Measurements from ENCODE around the gene DOCK8. TPM values are rescaled to one million over a fixed set of nuclear protein-coding genes. Genes with fewer than 3 reads are reported as not detected.

DOCK8 gene
- total RNA-seq, 3 donors from 2014 or later: 18.4 to 34.1 (median 20.8) TPM

GRCh38 chr9:278651-279050 lies 64.0 kb downstream of the DOCK8 start:
- Histone ChIP-seq H3K4me3 (no peak overlapping the region), H3K27me3 (no peaks in the 10 kb centered on the region), H3K4me1 (no peaks in the 10 kb centered on the region), H3K27ac (no peak overlapping the region), H3K9me3 (no peaks in the 10 kb centered on the region), H3K36me3 (no peaks in the 10 kb centered on the region)
- TF ChIP-seq POLR2AphosphoS5 (IDR thresholded peaks at IDR 0.05) (no peak), CTCF (IDR thresholded peaks at IDR 0.05) (no peak), POLR2A (IDR thresholded peaks at IDR 0.05) (no peak)
- no peak for DNase-seq (ENCODE audit: low spot score in 2 of 2)
- intact Hi-C loops (cut with DNase I; ENCODE audit: low total_unique reads): no loop called here

GRCh38 chr9:279674-280073 lies 65.0 kb downstream of the DOCK8 start:
- no peak for DNase-seq (ENCODE audit: low spot score in 2 of 2)
- no peak for TF ChIP-seq POLR2A (IDR thresholded peaks at IDR 0.05)
- no peak for TF ChIP-seq CTCF (IDR thresholded peaks at IDR 0.05)
- no peak for TF ChIP-seq POLR2AphosphoS5 (IDR thresholded peaks at IDR 0.05)
- intact Hi-C loops (cut with DNase I; ENCODE audit: low total_unique reads): no loop called here
- Histone ChIP-seq H3K4me3 (no peak overlapping the region), H3K27ac (no peak overlapping the region), H3K27me3 (no peaks in the 10 kb centered on the region), H3K4me1 (no peaks in the 10 kb centered on the region), H3K36me3 (no peaks in the 10 kb centered on the region), H3K9me3 (no peaks in the 10 kb centered on the region)

- Histone ChIP-seq H3K4me1 (no peaks in the 10 kb centered on the region), H3K27me3 (no peaks in the 10 kb centered on the region), H3K9me3 (no peaks in the 10 kb centered on the region), H3K27ac (no peak overlapping the region), H3K4me3 (no peak overlapping the region), H3K36me3 (no peaks in the 10 kb centered on the region)
- no peak for DNase-seq (ENCODE audit: low spot score in 2 of 2)
- TF ChIP-seq CTCF (IDR thresholded peaks at IDR 0.05) (no peak), POLR2AphosphoS5 (IDR thresholded peaks at IDR 0.05) (no peak), POLR2A (IDR thresholded peaks at IDR 0.05) (no peak)
- intact Hi-C loops (cut with DNase I; ENCODE audit: low total_unique reads): no loop called here
Measured at GRCh38 chr9:281741-282645, 67.3 kb downstream of the DOCK8 start.

- H3K27me3 ChIP-seq: no peaks in the 10 kb centered on the region
- H3K4me3 ChIP-seq: no peak overlapping the region
- H3K36me3 ChIP-seq: no peaks in the 10 kb centered on the region
- DNase-seq (ENCODE audit: low spot score in 2 of 2): no peak
- peak overlapping the region in 1 of 2 donors; percentile 43 for H3K27ac ChIP-seq
- no peaks in the 10 kb centered on the region for H3K9me3 ChIP-seq
- H3K4me1 ChIP-seq: no peaks in the 10 kb centered on the region
- intact Hi-C loops (cut with DNase I; ENCODE audit: low total_unique reads): no loop called here
- TF ChIP-seq POLR2AphosphoS5 (IDR thresholded peaks at IDR 0.05): no peak
- TF ChIP-seq CTCF (IDR thresholded peaks at IDR 0.05): no peak
- no peak for TF ChIP-seq POLR2A (IDR thresholded peaks at IDR 0.05)
Measured at GRCh38 chr9:286071-286740, 71.5 kb downstream of the DOCK8 start.

- DNase-seq (ENCODE audit: low spot score in 2 of 2): no peak
- no peak overlapping the region for H3K4me3 ChIP-seq
- no peaks in the 10 kb centered on the region for H3K4me1 ChIP-seq
- H3K27ac ChIP-seq: no peak overlapping the region
- intact Hi-C loops (cut with DNase I; ENCODE audit: low total_unique reads): no loop called here
- no peaks in the 10 kb centered on the region for H3K27me3 ChIP-seq
- TF ChIP-seq POLR2AphosphoS5 (IDR thresholded peaks at IDR 0.05) (no peak), POLR2A (IDR thresholded peaks at IDR 0.05) (no peak), CTCF (IDR thresholded peaks at IDR 0.05) (no peak)
- H3K9me3 ChIP-seq: no peaks in the 10 kb centered on the region
- no peaks in the 10 kb centered on the region for H3K36me3 ChIP-seq
Measured at GRCh38 chr9:289121-289520, 74.5 kb downstream of the DOCK8 start.
